Neural progenitor cell (in vitro differentiated cells): ENCODE data around the gene LUZP1. TPM values are rescaled to one million over a fixed set of nuclear protein-coding genes. Genes with fewer than 3 reads are reported as not detected.

Experiments
- DNase-seq: peaks from one replicate; pipeline ENCODE4 v3.0.0-alpha.2; 2016; ENCODE audit warnings: low spot score
- H2AFZ ChIP-seq: fragments of 200-600 bp; sonication (generic); replicated peaks from 2 replicates; pipeline ENCODE4 v1.6.1; 2016; ENCODE audit warnings: antibody characterized with exemption
- H3F3A ChIP-seq: fragments of 200-600 bp; sonication (generic); 2 replicates; pipeline ENCODE4 v1.6.1; 2016; ENCODE audit warnings: antibody characterized with exemption, low read depth
- H3K27ac ChIP-seq: fragments of 200-600 bp; sonication (generic); 2 replicates; pipeline ENCODE4 v1.5.1; 2016; ENCODE audit warnings: mild to moderate bottlenecking
- H3K27me3 ChIP-seq: fragments of 200-600 bp; sonication (generic); 2 replicates; pipeline ENCODE4 v1.6.1; 2016; ENCODE audit warnings: mild to moderate bottlenecking, moderate library complexity
- H3K36me3 ChIP-seq: fragments of 200-600 bp; sonication (generic); 2 replicates; pipeline ENCODE4 v1.5.1; 2016
- H3K4me1 ChIP-seq: fragments of 200-600 bp; sonication (generic); 2 replicates; pipeline ENCODE4 v1.6.1; 2016; ENCODE audit warnings: mixed run types
- H3K4me2 ChIP-seq: fragments of 200-600 bp; sonication (generic); 2 replicates; pipeline ENCODE4 v1.6.1; 2016
- H3K4me3 ChIP-seq: fragments of 200-600 bp; sonication (generic); 2 replicates; pipeline ENCODE4 v1.5.1; 2016
- H3K79me2 ChIP-seq: fragments of 200-600 bp; sonication (generic); 2 replicates; pipeline ENCODE4 v1.6.1; 2016; ENCODE audit warnings: low read depth
- H3K9ac ChIP-seq: fragments of 200-600 bp; sonication (generic); 2 replicates; pipeline ENCODE4 v1.6.1; 2016
- H3K9me3 ChIP-seq: fragments of 200-600 bp; sonication (generic); 2 replicates; pipeline ENCODE4 v1.5.1; 2016; ENCODE audit warnings: low read depth
- H4K20me1 ChIP-seq: fragments of 200-600 bp; sonication (generic); 2 replicates; pipeline ENCODE4 v1.6.1; 2016; ENCODE audit warnings: low read depth
- H3K27ac Mint-ChIP-seq: 3 replicates; pipeline ENCODE4 v1.8.0; 2021; ENCODE audit warnings: mixed read lengths
- H3K27me3 Mint-ChIP-seq: 2 replicates; pipeline ENCODE4 v1.8.0; 2022; ENCODE audit warnings: low read depth, mild to moderate bottlenecking, inconsistent platforms, moderate library complexity, mixed read lengths; ENCODE audit not compliant: insufficient read depth
- H3K36me3 Mint-ChIP-seq: 3 replicates; pipeline ENCODE4 v1.8.0; 2021; ENCODE audit warnings: mixed read lengths
- H3K4me1 Mint-ChIP-seq: 3 replicates; pipeline ENCODE4 v1.8.0; 2021; ENCODE audit warnings: mixed read lengths
- H3K4me3 Mint-ChIP-seq: 3 replicates; pipeline ENCODE4 v1.8.0; 2021; ENCODE audit warnings: mild to moderate bottlenecking, moderate library complexity, mixed read lengths
- H3K9me3 Mint-ChIP-seq: 3 replicates; pipeline ENCODE4 v1.8.0; 2020; ENCODE audit warnings: mixed read lengths
- CTCF ChIP-seq: fragments of 200-600 bp; sonication (generic); IDR thresholded peaks from 2 replicates; pipeline ENCODE4 v1.5.1; 2017; ENCODE audit warnings: antibody characterized with exemption, mild to moderate bottlenecking
- EZH2 ChIP-seq: fragments of 200-600 bp; sonication (generic); IDR thresholded peaks from 2 replicates; pipeline ENCODE4 v1.6.1; 2017; ENCODE audit warnings: antibody characterized with exemption, mild to moderate bottlenecking, moderate library complexity
- EZH2phosphoT487 ChIP-seq: fragments of 200-600 bp; sonication (generic); IDR thresholded peaks from 2 replicates; pipeline ENCODE4 v1.6.1; 2017; ENCODE audit warnings: antibody characterized with exemption
- total RNA-seq: library from RNA; depleted of rRNA; stranded (reverse); fragments of >200 nt; gene quantifications from 2 replicates; pipeline ENCODE4 v1.2.3, GENCODE V29; 2015; ENCODE audit warnings: low replicate concordance

LUZP1 gene
- total RNA-seq, 1 donor from 2014 or later, result 39.1 TPM

- no peaks in the 10 kb centered on the region for H3K27me3 Mint-ChIP-seq
- peaks cover 13% of the 10 kb centered on the region for H3K4me1 Mint-ChIP-seq
- H3K27ac ChIP-seq, result no peak overlapping the region
- peaks cover 80% of the 10 kb centered on the region for H4K20me1 ChIP-seq
- H3K27ac Mint-ChIP-seq, result no peak overlapping the region
- H3K9me3 ChIP-seq, result no peaks in the 10 kb centered on the region
- no peak overlapping the region for H3K4me2 ChIP-seq
- no peak overlapping the region for H3K4me3 ChIP-seq
- TF ChIP-seq EZH2phosphoT487 (no peak), EZH2 (no peak), CTCF (no peak)
- no peak for DNase-seq
- no peaks in the 10 kb centered on the region for H3K27me3 ChIP-seq
- peaks cover 80% of the 10 kb centered on the region for H3K79me2 ChIP-seq
- no peaks in the 10 kb centered on the region for H3K36me3 ChIP-seq
- no peaks in the 10 kb centered on the region for H3K9me3 Mint-ChIP-seq
- peaks cover 12% of the 10 kb centered on the region for H3K4me1 ChIP-seq
- peaks cover 10% of the 10 kb centered on the region for H3K36me3 Mint-ChIP-seq
- no peak overlapping the region for H2AFZ ChIP-seq
- no peak overlapping the region for H3K4me3 Mint-ChIP-seq
- no peak overlapping the region for H3K9ac ChIP-seq
- peaks cover 6% of the 10 kb centered on the region for H3F3A ChIP-seq
These were observed 59.6 kb downstream of the LUZP1 start for GRCh38 chr1:23108918-23109533.

GRCh38 chr1:23103001-23103889, 65.4 kb downstream of the LUZP1 start:
- no peaks in the 10 kb centered on the region for H3K9me3 ChIP-seq
- no peak overlapping the region for H2AFZ ChIP-seq
- no peaks in the 10 kb centered on the region for H3K9me3 Mint-ChIP-seq
- H3K27me3 ChIP-seq, result no peaks in the 10 kb centered on the region
- no peaks in the 10 kb centered on the region for H3K27me3 Mint-ChIP-seq
- H3K4me3 Mint-ChIP-seq, result no peak overlapping the region
- peaks cover 11% of the 10 kb centered on the region for H3F3A ChIP-seq
- H3K79me2 ChIP-seq, result peaks cover 45% of the 10 kb centered on the region
- H3K36me3 Mint-ChIP-seq, result peaks cover 10% of the 10 kb centered on the region
- no peak overlapping the region for H3K27ac Mint-ChIP-seq
- H3K9ac ChIP-seq, result no peak overlapping the region
- DNase-seq, result no peak
- H3K4me1 ChIP-seq, result peaks cover 17% of the 10 kb centered on the region
- no peaks in the 10 kb centered on the region for H3K36me3 ChIP-seq
- H4K20me1 ChIP-seq, result peaks cover 73% of the 10 kb centered on the region
- peaks cover 13% of the 10 kb centered on the region for H3K4me1 Mint-ChIP-seq
- no peak overlapping the region for H3K4me2 ChIP-seq
- no peak overlapping the region for H3K4me3 ChIP-seq
- H3K27ac ChIP-seq, result no peak overlapping the region
- TF ChIP-seq EZH2phosphoT487 (no peak), EZH2 (no peak), CTCF (no peak)

GRCh38 chr1:23102289-23102688, 66.4 kb downstream of the LUZP1 start:
- Histone ChIP-seq H3K4me1 (peaks cover 17% of the 10 kb centered on the region), H3K9ac (no peak overlapping the region), H2AFZ (no peak overlapping the region), H3K79me2 (peaks cover 50% of the 10 kb centered on the region), H3K4me2 (no peak overlapping the region), H3K27me3 (no peaks in the 10 kb centered on the region), H3K4me3 (no peak overlapping the region), H3K36me3 (no peaks in the 10 kb centered on the region), H3F3A (peaks cover 11% of the 10 kb centered on the region), H4K20me1 (peaks cover 73% of the 10 kb centered on the region), H3K9me3 (no peaks in the 10 kb centered on the region), H3K27ac (no peak overlapping the region)
- no peaks in the 10 kb centered on the region for H3K27me3 Mint-ChIP-seq
- H3K27ac Mint-ChIP-seq, result no peak overlapping the region
- H3K9me3 Mint-ChIP-seq, result no peaks in the 10 kb centered on the region
- no peak overlapping the region for H3K4me3 Mint-ChIP-seq
- no peak for TF ChIP-seq CTCF
- TF ChIP-seq EZH2, result no peak
- no peak for TF ChIP-seq EZH2phosphoT487
- peaks cover 13% of the 10 kb centered on the region for H3K4me1 Mint-ChIP-seq
- no peak for DNase-seq
- H3K36me3 Mint-ChIP-seq, result peaks cover 5% of the 10 kb centered on the region
